Neural cell (in vitro differentiated cells): ENCODE data around the gene AATK. TPM values are rescaled to one million over a fixed set of nuclear protein-coding genes. Genes with fewer than 3 reads are reported as not detected.

Experiments
- H2AFZ ChIP-seq: fragments of 200-600, 300-800 bp; sonication (generic), shearing (Covaris generic); 2 replicates; pipeline ENCODE4 v1.6.0; 2014; ENCODE audit warnings: low read depth, mild to moderate bottlenecking, antibody characterized with exemption, low read length, moderate library complexity
- H3F3A ChIP-seq: fragments of 200-600 bp; shearing (Covaris generic); 2 replicates; pipeline ENCODE4 v1.6.1; 2016; ENCODE audit warnings: mild to moderate bottlenecking, moderate library complexity, mixed read lengths, antibody characterized with exemption, low read length; ENCODE audit not compliant: insufficient read depth, poor library complexity, severe bottlenecking
- H3K27ac ChIP-seq: fragments of 200-600, 300-800 bp; sonication (generic), shearing (Covaris generic); 2 replicates; pipeline ENCODE4 v1.5.1; 2014; ENCODE audit warnings: mild to moderate bottlenecking, low read length, moderate library complexity
- H3K27me3 ChIP-seq: fragments of 300-800, 200-600 bp; sonication (generic), shearing (Covaris generic); 2 replicates; pipeline ENCODE4 v1.6.0; 2014; ENCODE audit warnings: mild to moderate bottlenecking, low read depth, low read length, moderate library complexity; ENCODE audit not compliant: insufficient read depth
- H3K36me3 ChIP-seq: fragments of 300-800, 200-600 bp; sonication (generic), shearing (Covaris generic); 2 replicates; pipeline ENCODE4 v1.5.1; 2014; ENCODE audit warnings: mild to moderate bottlenecking, antibody characterized with exemption, low read length, moderate library complexity; ENCODE audit not compliant: insufficient read depth
- H3K4me2 ChIP-seq: fragments of 300-800, 200-600 bp; sonication (generic), shearing (Covaris generic); 2 replicates; pipeline ENCODE4 v1.6.0; 2014; ENCODE audit warnings: mild to moderate bottlenecking, low read length
- H3K4me3 ChIP-seq: fragments of 300-800, 200-600 bp; sonication (generic), shearing (Covaris generic); 2 replicates; pipeline ENCODE4 v1.5.1; 2014; ENCODE audit warnings: mild to moderate bottlenecking, low read length, moderate library complexity
- H3K79me2 ChIP-seq: fragments of 200-600 bp; shearing (Covaris generic); replicated peaks from 2 replicates; pipeline ENCODE4 v1.6.0; 2014; ENCODE audit warnings: mild to moderate bottlenecking, low read length, moderate library complexity; ENCODE audit not compliant: insufficient read depth
- H3K9ac ChIP-seq: fragments of 300-800, 200-600 bp; sonication (generic), shearing (Covaris generic); 2 replicates; pipeline ENCODE4 v1.6.1; 2016; ENCODE audit warnings: mild to moderate bottlenecking, low read length, mixed read lengths
- H3K9me2 ChIP-seq: fragments of 200-600 bp; shearing (Covaris generic); 2 replicates; pipeline ENCODE4 v1.6.1; 2016; ENCODE audit warnings: mild to moderate bottlenecking, low read length, mixed read lengths; ENCODE audit not compliant: insufficient read depth
- H3K9me3 ChIP-seq: fragments of 200-600, 300-800 bp; sonication (generic), shearing (Covaris generic); 2 replicates; pipeline ENCODE4 v1.6.1; 2016; ENCODE audit warnings: mild to moderate bottlenecking, mixed run types, low read length, moderate library complexity, mixed read lengths
- H4K20me1 ChIP-seq: fragments of 200-600 bp; shearing (Covaris generic); 2 replicates; pipeline ENCODE4 v1.6.1; 2016; ENCODE audit warnings: mild to moderate bottlenecking, mixed run types; ENCODE audit not compliant: insufficient read depth
- CTCF ChIP-seq: fragments of 450-650 bp; IDR thresholded peaks from 2 replicates; pipeline ENCODE4 v1.5.1; 2014; ENCODE audit warnings: antibody characterized with exemption, mild to moderate bottlenecking, moderate library complexity; ENCODE audit not compliant: poor library complexity, severe bottlenecking
- EP300 ChIP-seq: fragments of 450-650 bp; conservative IDR thresholded peaks from 2 replicates; pipeline ENCODE4 v1.6.1; 2014; ENCODE audit warnings: antibody characterized with exemption, mild to moderate bottlenecking, moderate library complexity; ENCODE audit not compliant: poor library complexity, severe bottlenecking
- EZH2 ChIP-seq: fragments of 200-600, 300-800 bp; shearing (Covaris generic), sonication (generic); IDR thresholded peaks from 2 replicates; pipeline ENCODE4 v1.6.1; 2014; ENCODE audit warnings: antibody characterized with exemption, low read length, borderline replicate concordance, mild to moderate bottlenecking; ENCODE audit not compliant: insufficient read depth, poor library complexity, severe bottlenecking
- MXI1 ChIP-seq: fragments of 450-650 bp; conservative IDR thresholded peaks from 2 replicates; pipeline ENCODE4 v1.6.1; 2014; ENCODE audit warnings: antibody characterized with exemption, mild to moderate bottlenecking; ENCODE audit not compliant: poor library complexity, severe bottlenecking
- POLR2AphosphoS5 ChIP-seq: IDR thresholded peaks from 2 replicates; pipeline ENCODE4 v1.6.1; 2012
- RAD21 ChIP-seq: fragments of 450-650 bp; conservative IDR thresholded peaks from 2 replicates; pipeline ENCODE4 v1.6.1; 2014; ENCODE audit warnings: antibody characterized with exemption, mild to moderate bottlenecking, moderate library complexity
- SMC3 ChIP-seq: fragments of 450-650 bp; conservative IDR thresholded peaks from 2 replicates; pipeline ENCODE4 v1.6.1; 2014; ENCODE audit warnings: antibody characterized with exemption, mild to moderate bottlenecking, moderate library complexity; ENCODE audit not compliant: poor library complexity
- TAF1 ChIP-seq: IDR thresholded peaks from 2 replicates; pipeline ENCODE4 v1.6.1; 2012; ENCODE audit warnings: low read depth
- polyA plus RNA-seq: library from polyadenylated mRNA; depleted of rRNA; stranded (reverse); fragments of >200 nt; gene quantifications from 2 replicates; pipeline ENCODE4 v1.2.3, GENCODE V29; 2014
- TF ChIP-seq, protein P1 (sequence below): IDR thresholded peaks from 2 replicates; pipeline ENCODE4 v1.6.1; 2012; ENCODE audit warnings: borderline replicate concordance

The AATK gene
- polyA plus RNA-seq, 1 donor from 2014 or later = 11.1 TPM

DNA sequence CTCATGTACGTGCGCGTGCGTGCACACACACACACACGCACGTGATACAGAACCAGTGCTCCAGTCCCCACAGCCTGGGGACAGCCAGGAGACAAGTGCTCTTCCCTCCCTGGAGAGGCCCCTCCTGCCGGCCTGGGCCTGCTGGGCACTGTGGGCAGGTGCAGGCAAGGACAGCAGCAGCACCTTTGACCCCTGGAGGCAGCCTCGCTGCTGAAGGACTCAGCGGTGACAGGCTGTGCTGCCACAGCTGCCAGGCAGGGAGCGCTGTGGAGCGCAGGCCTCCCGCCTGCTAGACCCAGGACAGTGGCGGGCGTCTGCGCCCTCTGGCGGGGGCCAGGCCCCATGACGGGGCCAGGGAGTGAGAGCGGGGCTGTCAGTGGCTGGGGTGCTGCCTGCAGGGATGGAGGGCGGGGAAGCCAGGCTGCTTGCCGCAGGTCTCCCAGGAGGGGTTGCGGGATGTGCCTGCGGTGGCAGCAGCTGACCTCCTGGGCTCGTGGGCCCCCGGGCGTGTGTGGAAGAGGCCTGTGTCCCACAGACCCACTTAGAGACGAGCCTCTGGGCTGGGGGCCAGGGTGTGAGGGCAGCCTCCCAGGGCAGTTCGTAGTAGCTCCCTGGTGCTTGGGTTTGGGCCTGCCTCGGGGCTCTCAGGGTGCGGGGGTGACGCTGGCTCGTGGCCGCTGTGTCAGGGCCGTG is 64.3 kb downstream of the AATK start:
- H3K9me3 ChIP-seq = no peaks in the 10 kb centered on the region
- H3K9me2 ChIP-seq = no peaks in the 10 kb centered on the region
- no peaks in the 10 kb centered on the region for H3K27me3 ChIP-seq
- no peak overlapping the region for H3K4me3 ChIP-seq
- no peak overlapping the region for H3K27ac ChIP-seq
- H3K36me3 ChIP-seq = no peaks in the 10 kb centered on the region
- peak overlapping the region; percentile 26 for H3K9ac ChIP-seq
- no peaks in the 10 kb centered on the region for H3F3A ChIP-seq
- H2AFZ ChIP-seq = no peak overlapping the region
- no peak for TF ChIP-seq EZH2
- no peak for TF ChIP-seq POLR2AphosphoS5
- peak; percentile 98 for TF ChIP-seq SMC3
- TF ChIP-seq, protein P1, sequence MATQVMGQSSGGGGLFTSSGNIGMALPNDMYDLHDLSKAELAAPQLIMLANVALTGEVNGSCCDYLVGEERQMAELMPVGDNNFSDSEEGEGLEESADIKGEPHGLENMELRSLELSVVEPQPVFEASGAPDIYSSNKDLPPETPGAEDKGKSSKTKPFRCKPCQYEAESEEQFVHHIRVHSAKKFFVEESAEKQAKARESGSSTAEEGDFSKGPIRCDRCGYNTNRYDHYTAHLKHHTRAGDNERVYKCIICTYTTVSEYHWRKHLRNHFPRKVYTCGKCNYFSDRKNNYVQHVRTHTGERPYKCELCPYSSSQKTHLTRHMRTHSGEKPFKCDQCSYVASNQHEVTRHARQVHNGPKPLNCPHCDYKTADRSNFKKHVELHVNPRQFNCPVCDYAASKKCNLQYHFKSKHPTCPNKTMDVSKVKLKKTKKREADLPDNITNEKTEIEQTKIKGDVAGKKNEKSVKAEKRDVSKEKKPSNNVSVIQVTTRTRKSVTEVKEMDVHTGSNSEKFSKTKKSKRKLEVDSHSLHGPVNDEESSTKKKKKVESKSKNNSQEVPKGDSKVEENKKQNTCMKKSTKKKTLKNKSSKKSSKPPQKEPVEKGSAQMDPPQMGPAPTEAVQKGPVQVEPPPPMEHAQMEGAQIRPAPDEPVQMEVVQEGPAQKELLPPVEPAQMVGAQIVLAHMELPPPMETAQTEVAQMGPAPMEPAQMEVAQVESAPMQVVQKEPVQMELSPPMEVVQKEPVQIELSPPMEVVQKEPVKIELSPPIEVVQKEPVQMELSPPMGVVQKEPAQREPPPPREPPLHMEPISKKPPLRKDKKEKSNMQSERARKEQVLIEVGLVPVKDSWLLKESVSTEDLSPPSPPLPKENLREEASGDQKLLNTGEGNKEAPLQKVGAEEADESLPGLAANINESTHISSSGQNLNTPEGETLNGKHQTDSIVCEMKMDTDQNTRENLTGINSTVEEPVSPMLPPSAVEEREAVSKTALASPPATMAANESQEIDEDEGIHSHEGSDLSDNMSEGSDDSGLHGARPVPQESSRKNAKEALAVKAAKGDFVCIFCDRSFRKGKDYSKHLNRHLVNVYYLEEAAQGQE = no peak
- peak; percentile 100 for TF ChIP-seq CTCF
- TF ChIP-seq TAF1 = no peak
- TF ChIP-seq EP300 = no peak
- no peak for TF ChIP-seq MXI1
- TF ChIP-seq RAD21 = peak; percentile 93
- H4K20me1 ChIP-seq = no peaks in the 10 kb centered on the region
- no peaks in the 10 kb centered on the region for H3K79me2 ChIP-seq
- no peak overlapping the region for H3K4me2 ChIP-seq

- no peak overlapping the region for H3K9ac ChIP-seq
- no peak overlapping the region for H2AFZ ChIP-seq
- peaks cover 4% of the 10 kb centered on the region for H3F3A ChIP-seq
- H3K79me2 ChIP-seq = no peaks in the 10 kb centered on the region
- H3K4me3 ChIP-seq = no peak overlapping the region
- H3K9me3 ChIP-seq = no peaks in the 10 kb centered on the region
- H3K4me2 ChIP-seq = no peak overlapping the region
- no peak overlapping the region for H3K27ac ChIP-seq
- no peaks in the 10 kb centered on the region for H4K20me1 ChIP-seq
- no peaks in the 10 kb centered on the region for H3K27me3 ChIP-seq
- no peaks in the 10 kb centered on the region for H3K9me2 ChIP-seq
- no peak for TF ChIP-seq POLR2AphosphoS5
- TF ChIP-seq SMC3 = no peak
- TF ChIP-seq MXI1 = no peak
- no peak for TF ChIP-seq TAF1
- TF ChIP-seq EP300 = no peak
- TF ChIP-seq EZH2 = no peak
- no peaks in the 10 kb centered on the region for H3K36me3 ChIP-seq
These were observed 65.4 kb downstream of the AATK start for GRCh38 chr17:81100668-81101067.
